ENCODE data around the gene CHCHD3. TPM values are rescaled to one million over a fixed set of nuclear protein-coding genes. Genes with fewer than 3 reads are reported as not detected.
"Not testable (repeated sequence)": the region's sequence is repeated elsewhere in the genome, so short reads cannot be mapped to it uniquely, and the experiment has no call there.

CHCHD3 gene
- total RNA-seq, 2 experiments from 2014 or later = 83.5 to 83.8 TPM

GRCh38 chr7:132904209-132904608 lies 177.7 kb downstream of the CHCHD3 start:
- H3K27ac ChIP-seq (ENCODE audit: low read depth, low read length, poor library complexity, severe bottlenecking) = no peak overlapping the region
- peaks cover 13% of the 10 kb centered on the region for H3K36me3 ChIP-seq (ENCODE audit: insufficient read depth, low read length)
- TF ChIP-seq, protein P1, sequence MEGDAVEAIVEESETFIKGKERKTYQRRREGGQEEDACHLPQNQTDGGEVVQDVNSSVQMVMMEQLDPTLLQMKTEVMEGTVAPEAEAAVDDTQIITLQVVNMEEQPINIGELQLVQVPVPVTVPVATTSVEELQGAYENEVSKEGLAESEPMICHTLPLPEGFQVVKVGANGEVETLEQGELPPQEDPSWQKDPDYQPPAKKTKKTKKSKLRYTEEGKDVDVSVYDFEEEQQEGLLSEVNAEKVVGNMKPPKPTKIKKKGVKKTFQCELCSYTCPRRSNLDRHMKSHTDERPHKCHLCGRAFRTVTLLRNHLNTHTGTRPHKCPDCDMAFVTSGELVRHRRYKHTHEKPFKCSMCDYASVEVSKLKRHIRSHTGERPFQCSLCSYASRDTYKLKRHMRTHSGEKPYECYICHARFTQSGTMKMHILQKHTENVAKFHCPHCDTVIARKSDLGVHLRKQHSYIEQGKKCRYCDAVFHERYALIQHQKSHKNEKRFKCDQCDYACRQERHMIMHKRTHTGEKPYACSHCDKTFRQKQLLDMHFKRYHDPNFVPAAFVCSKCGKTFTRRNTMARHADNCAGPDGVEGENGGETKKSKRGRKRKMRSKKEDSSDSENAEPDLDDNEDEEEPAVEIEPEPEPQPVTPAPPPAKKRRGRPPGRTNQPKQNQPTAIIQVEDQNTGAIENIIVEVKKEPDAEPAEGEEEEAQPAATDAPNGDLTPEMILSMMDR (conservative IDR thresholded peaks at IDR 0.05; ENCODE audit: low read length) = no peak
- ChIA-PET POLR2A (interaction anchor here (0.6 to 0.7 kb wide), 2 partner anchors 144 to 709 kb away, joined by 3 to 4 read pairs; no protein-coding TSS in a partner anchor), CTCF (ENCODE audit: unreplicated experiment) (no interaction called here)
- H3K79me2 ChIP-seq (ENCODE audit: insufficient read depth, low read depth, low read length) = no peaks in the 10 kb centered on the region
- H3K9me3 ChIP-seq (ENCODE audit: low read length) = no peaks in the 10 kb centered on the region
- no peak for DNase-seq (ENCODE audit: low spot score)
- H3K9me2 ChIP-seq (ENCODE audit: insufficient read depth, low read length) = no peaks in the 10 kb centered on the region
- no peak overlapping the region for H2AFZ ChIP-seq (ENCODE audit: low read length)
- intact Hi-C loops (cut with micrococcal nuclease; ENCODE audit: unreplicated experiment) = no loop called here
- H3K4me3 ChIP-seq (ENCODE audit: low read depth, low read length, poor library complexity, severe bottlenecking) = no peak overlapping the region
- BruUV-seq (replicated peaks) = no TSS peak
- H4K20me1 ChIP-seq (ENCODE audit: insufficient read depth, low read length) = no peaks in the 10 kb centered on the region
- no peak overlapping the region for H3K4me2 ChIP-seq (ENCODE audit: low read length)
- no peaks in the 10 kb centered on the region for H3K4me1 ChIP-seq (ENCODE audit: insufficient read depth, low read length, poor library complexity, severe bottlenecking)

GRCh38 chr7:132902294-132902693 lies 179.6 kb downstream of the CHCHD3 start:
- H3K9me2 ChIP-seq (ENCODE audit: insufficient read depth, low read length); POLR2A ChIA-PET; intact Hi-C loops (cut with micrococcal nuclease; ENCODE audit: unreplicated experiment); H3K9me3 ChIP-seq (ENCODE audit: low read length); H3K4me2 ChIP-seq (ENCODE audit: low read length); H4K20me1 ChIP-seq (ENCODE audit: insufficient read depth, low read length); BruUV-seq (replicated peaks); H2AFZ ChIP-seq (ENCODE audit: low read length); H3K4me1 ChIP-seq (ENCODE audit: insufficient read depth, low read length, poor library complexity, severe bottlenecking); H3K79me2 ChIP-seq (ENCODE audit: insufficient read depth, low read depth, low read length); H3K4me3 ChIP-seq (ENCODE audit: low read depth, low read length, poor library complexity, severe bottlenecking); H3K27ac ChIP-seq (ENCODE audit: low read depth, low read length, poor library complexity, severe bottlenecking); DNase-seq (ENCODE audit: low spot score); CTCF ChIA-PET (ENCODE audit: unreplicated experiment): not testable (repeated sequence)
- peaks cover 13% of the 10 kb centered on the region for H3K36me3 ChIP-seq (ENCODE audit: insufficient read depth, low read length)

DNA sequence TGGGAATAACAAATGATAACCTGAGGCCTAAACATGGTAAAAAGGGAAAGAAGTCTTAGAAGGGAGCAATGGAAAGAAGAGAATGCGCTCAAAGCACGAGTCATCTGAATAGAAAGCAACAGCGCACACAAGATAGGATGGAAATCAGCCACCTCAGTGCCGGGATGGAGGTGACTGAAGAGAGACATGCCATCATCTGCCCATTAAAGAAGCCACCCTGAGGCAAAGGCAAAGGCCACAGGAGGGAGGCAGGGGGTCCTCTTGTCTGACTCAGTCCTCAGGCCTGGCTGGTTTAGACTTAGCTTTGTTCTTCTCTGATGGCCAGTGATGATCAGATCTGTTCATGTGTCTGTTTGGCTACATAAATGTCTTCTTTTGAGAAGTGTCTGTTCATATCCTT lies 180.6 kb downstream of the CHCHD3 start:
- Histone ChIP-seq H3K4me3 (ENCODE audit: low read depth, low read length, poor library complexity, severe bottlenecking) (no peak overlapping the region), H3K4me2 (ENCODE audit: low read length) (no peak overlapping the region), H2AFZ (ENCODE audit: low read length) (no peak overlapping the region), H3K4me1 (ENCODE audit: insufficient read depth, low read length, poor library complexity, severe bottlenecking) (no peaks in the 10 kb centered on the region), H3K9me3 (ENCODE audit: low read length) (no peaks in the 10 kb centered on the region), H3K27ac (ENCODE audit: low read depth, low read length, poor library complexity, severe bottlenecking) (no peak overlapping the region), H3K9me2 (ENCODE audit: insufficient read depth, low read length) (no peaks in the 10 kb centered on the region), H3K36me3 (ENCODE audit: insufficient read depth, low read length) (peaks cover 13% of the 10 kb centered on the region), H3K79me2 (ENCODE audit: insufficient read depth, low read depth, low read length) (no peaks in the 10 kb centered on the region), H4K20me1 (ENCODE audit: insufficient read depth, low read length) (no peaks in the 10 kb centered on the region)
- DNase-seq (ENCODE audit: low spot score) = no peak
- ChIA-PET CTCF (ENCODE audit: unreplicated experiment) (no interaction called here), POLR2A (no interaction called here)
- TF ChIP-seq EZH2phosphoT487 (IDR thresholded peaks at IDR 0.05; ENCODE audit: borderline replicate concordance, low read depth, low read length) = no peak
- TF ChIP-seq, protein P1 (conservative IDR thresholded peaks at IDR 0.05; ENCODE audit: low read length) = no peak
- BruUV-seq (replicated peaks) = no TSS peak
- intact Hi-C loops (cut with micrococcal nuclease; ENCODE audit: unreplicated experiment) = no loop called here
